Measurements from ENCODE around the gene DNM2. TPM values are rescaled to one million over a fixed set of nuclear protein-coding genes. Genes with fewer than 3 reads are reported as not detected.

The DNM2 gene
- polyA plus RNA-seq, 2 of the 4 experiments (the other 2 are of a cell fraction), result 32.9 to 58.5 TPM

DNA sequence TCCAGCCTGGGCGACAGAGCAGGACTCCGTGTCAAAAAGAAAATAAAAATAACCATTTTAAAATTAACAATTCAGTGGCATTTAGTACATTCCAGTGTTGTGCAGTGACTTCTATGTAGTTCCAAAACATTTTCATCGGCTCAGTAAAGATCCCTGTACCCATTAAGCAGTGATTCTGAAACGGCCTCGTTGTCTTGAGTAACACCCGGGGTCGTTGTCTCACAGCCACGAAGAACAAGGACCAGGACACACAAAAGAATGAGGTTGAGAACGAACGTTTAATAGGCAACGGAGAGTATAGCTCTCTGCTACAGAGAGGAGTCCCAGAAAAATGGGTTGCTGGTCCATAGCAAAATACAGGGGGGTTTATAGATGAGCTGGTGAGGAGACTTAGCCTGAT, 120.5 kb downstream of the DNM2 start:
- H3K4me1 ChIP-seq, result peaks cover 8% of the 10 kb centered on the region; the same call in 2 of the 3 replicates
- FAIRE-seq (no peak), ATAC-seq (no peak), DNase-seq (ENCODE audit: low read depth in 1 of 2, low spot score in 1 of 2) (no peak)
- H3K9me3 ChIP-seq, result peaks cover 7% of the 10 kb centered on the region
- WGBS (ENCODE audit: missing lambda C conversion rate), result 83% methylated on average over 11 of the region's 11 CpGs
- no peak overlapping the region for H3K4me2 ChIP-seq
- no peak overlapping the region for H3K4me3 ChIP-seq
- ChIA-PET CTCF (interaction anchor here (0.5 to 6.7 kb wide), 2 partner anchors 27 to 50 kb away, joined by 3 to 65 read pairs; no protein-coding TSS in a partner anchor), POLR2A (no interaction called here)
- TF ChIP-seq HDAC2 (IDR thresholded peaks at IDR 0.05) (no peak), ELK1 (IDR thresholded peaks at IDR 0.05; ENCODE audit: low read depth, low read length) (no peak), ATOH8 (CRISPR knock-in tag; IDR thresholded peaks at IDR 0.05; ENCODE audit: low read depth) (no peak), E2F6 (IDR thresholded peaks at IDR 0.05; ENCODE audit: borderline replicate concordance, low read depth) (no peak), TFCP2L1 (CRISPR knock-in tag; IDR thresholded peaks at IDR 0.05) (no peak), CBX8 (IDR thresholded peaks at IDR 0.05) (no peak)
- H3K27ac ChIP-seq, result no peak overlapping the region

- Histone ChIP-seq H3K9me3 (peaks cover 7% of the 10 kb centered on the region), H3K27ac (no peak overlapping the region), H3K4me1 (peaks cover 8% of the 10 kb centered on the region; the same call in 2 of the 3 replicates), H3K4me3 (no peak overlapping the region), H3K4me2 (no peak overlapping the region)
- ChIA-PET CTCF (interaction anchor here (0.5 to 6.7 kb wide), 4 partner anchors 10 to 51 kb away, joined by 3 to 65 read pairs (median 4); no protein-coding TSS in a partner anchor), POLR2A (interaction anchor here (0.6 kb wide), 1 partner anchor 116 kb away, joined by 4 read pairs; no protein-coding TSS in a partner anchor)
- DNase-seq (ENCODE audit: low read depth in 1 of 2, low spot score in 1 of 2), result no peak
- TF ChIP-seq USF2 (IDR thresholded peaks at IDR 0.05) (no peak), MAZ (IDR thresholded peaks at IDR 0.05; ENCODE audit: borderline replicate concordance, low read depth, low read length) (no peak), ZNF302 (CRISPR knock-in tag; IDR thresholded peaks at IDR 0.05) (no peak)
- WGBS (ENCODE audit: missing lambda C conversion rate), result 54% methylated on average over 10 of the region's 10 CpGs
- no peak for ATAC-seq
- FAIRE-seq, result no peak
Observed at GRCh38 chr19:10839114-10840050, 121.5 kb downstream of the DNM2 start.

DNA sequence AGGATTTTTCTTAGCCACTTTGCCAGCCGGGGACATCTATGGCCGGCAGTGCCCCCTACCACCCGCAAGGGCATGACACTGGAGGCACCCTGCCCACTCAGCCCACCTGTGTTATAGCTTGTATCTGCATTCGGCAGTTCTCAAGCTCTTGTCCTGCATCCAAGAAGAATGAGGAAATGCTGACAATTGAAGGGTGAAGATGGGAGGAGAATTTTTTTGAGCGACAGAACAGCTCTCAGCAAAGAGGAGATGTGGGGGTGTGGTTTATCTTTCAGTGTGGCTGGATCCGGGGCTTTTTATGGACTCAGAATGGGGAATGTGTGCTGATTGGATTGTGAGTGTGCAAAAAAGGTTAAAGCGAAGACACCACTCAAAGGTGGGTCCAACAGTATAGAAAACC, 124.9 kb downstream of the DNM2 start:
- WGBS (ENCODE audit: missing lambda C conversion rate), result 57% methylated on average over 7 of the region's 7 CpGs
- FAIRE-seq (no peak), DNase-seq (ENCODE audit: low read depth in 1 of 2, low spot score in 1 of 2) (no peak), ATAC-seq (no peak)
- Histone ChIP-seq H3K4me1 (no peaks in the 10 kb centered on the region), H3K4me2 (no peak overlapping the region), H3K9me3 (no peaks in the 10 kb centered on the region), H3K27ac (no peak overlapping the region), H3K4me3 (no peak overlapping the region)
- CTCF ChIA-PET, result interaction anchor here (0.6 to 2.6 kb wide), 3 partner anchors 14 to 181 kb away, joined by 5 to 13 read pairs (median 6); no protein-coding TSS in a partner anchor
- POLR2A ChIA-PET, result no interaction called here
- TF ChIP-seq TP53 (CRISPR knock-in tag; IDR thresholded peaks at IDR 0.05), result no peak
- no peak for TF ChIP-seq ZC3H11A (IDR thresholded peaks at IDR 0.05)
- TF ChIP-seq RCOR1 (IDR thresholded peaks at IDR 0.05; ENCODE audit: low read depth, low read length), result no peak
- no peak for TF ChIP-seq NFE2L2 (conservative IDR thresholded peaks at IDR 0.05; ENCODE audit: low read length)
